HG02970 (cell line): ENCODE results near the gene DNTT.

ENCODE experiments used
- ATAC-seq: cut with Tn5 transposase; IDR thresholded peaks from one replicate; pipeline ENCODE4 v1.9.1; 2021; ENCODE audit warnings: mild to moderate bottlenecking, moderate library complexity, moderate number of reproducible peaks; ENCODE audit not compliant: unreplicated experiment, low FRiP score

Gene DNTT

GRCh38 chr10:96339956-96340904, 36.0 kb downstream of the DNTT start:
- ATAC-seq, result no peak

- ATAC-seq, result no peak
Observed at GRCh38 chr10:96341219-96342182, 37.3 kb downstream of the DNTT start.

GRCh38 chr10:96342402-96342801, 38.2 kb downstream of the DNTT start:
- no peak for ATAC-seq

DNA sequence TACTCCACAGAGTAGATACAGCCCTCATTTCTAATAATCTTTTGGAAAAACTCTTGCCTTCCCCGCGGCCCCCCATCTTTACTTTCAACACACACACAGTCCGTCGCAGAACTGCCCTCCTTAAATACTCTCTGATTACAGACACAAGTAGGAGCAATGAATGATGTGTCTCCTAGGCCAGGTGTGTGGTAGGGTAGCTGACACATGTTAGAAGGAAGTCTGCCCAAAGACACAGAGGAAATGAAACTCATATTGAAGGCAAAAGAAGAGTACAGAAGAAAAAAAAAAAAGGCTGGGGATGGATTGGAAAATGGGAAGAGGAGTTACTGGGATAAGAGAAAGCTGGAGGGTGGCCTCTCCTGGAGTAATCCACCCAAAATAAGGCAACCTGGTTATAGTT, 39.9 kb downstream of the DNTT start:
- no peak for ATAC-seq

GRCh38 chr10:96345222-96345621, 41.0 kb downstream of the DNTT start:
- no peak for ATAC-seq

- no peak for ATAC-seq
Observed at GRCh38 chr10:96346295-96346694, 42.1 kb downstream of the DNTT start.

DNA sequence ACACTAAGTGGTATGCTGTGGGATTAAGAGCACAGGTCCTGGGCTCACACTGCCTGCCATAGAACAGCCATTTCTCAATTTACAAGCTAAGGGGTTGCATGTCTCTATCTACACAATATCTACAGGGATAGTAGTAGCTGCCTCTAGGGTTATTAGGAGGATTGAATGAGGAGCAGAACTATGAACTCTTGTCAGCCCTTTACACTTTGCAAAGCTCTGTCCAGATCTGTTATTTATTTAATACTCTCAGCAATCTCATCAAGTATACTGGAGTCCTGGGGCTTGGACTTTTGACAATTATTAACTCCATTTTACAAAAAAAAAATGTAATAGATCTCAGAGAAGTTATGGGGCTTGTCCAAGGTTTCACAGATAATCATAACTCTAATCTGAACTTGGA, 47.8 kb downstream of the DNTT start:
- no peak for ATAC-seq

DNA sequence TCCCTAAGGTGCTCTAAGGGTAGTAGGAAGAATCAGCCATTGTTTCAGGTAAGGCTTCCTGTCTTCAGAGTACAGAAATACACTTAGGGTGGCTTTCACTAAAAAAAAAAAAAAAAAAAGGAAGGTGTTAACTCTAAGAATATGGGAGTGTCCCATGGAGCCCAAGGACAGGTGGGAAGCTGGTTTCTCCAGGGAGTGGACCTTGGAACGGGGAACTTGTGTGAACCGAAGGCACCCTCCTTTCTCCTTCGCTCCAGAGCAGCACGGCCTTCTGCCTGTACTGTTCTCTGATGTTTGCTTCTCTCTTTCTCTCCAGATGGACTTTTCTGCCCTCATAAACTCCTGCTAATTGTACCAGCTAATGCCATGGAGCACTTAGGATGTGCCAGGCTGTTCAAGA, 48.3 kb downstream of the DNTT start:
- no peak for ATAC-seq

DNA sequence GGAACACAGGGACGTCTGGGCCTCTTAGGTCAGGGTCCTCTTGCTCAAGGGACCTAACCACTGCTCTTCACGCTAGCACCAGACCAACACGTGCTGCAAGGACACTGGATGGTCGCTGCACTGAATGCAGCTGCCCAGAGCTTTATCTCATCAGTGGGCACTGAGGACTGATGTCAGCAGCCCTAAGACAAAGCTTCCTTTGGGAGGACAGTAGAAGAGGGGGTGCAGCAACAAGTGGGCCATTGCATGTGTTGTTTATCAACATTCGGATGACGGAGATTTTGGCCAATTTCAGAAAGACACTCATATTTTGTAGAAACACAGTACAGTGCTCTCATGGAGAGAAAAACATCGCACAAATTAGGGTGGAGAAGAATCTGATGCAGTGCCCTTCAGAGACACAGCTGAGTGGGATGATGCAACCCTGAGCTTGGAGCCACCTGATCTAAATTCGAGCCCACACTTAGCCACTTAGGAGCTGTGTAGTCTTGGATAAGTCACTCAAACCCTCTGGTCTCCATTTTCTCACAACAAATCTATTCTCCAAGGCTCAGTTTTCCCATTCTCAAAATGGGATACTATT, 52.9 kb downstream of the DNTT start:
- no peak for ATAC-seq

- ATAC-seq, result no peak
Observed at GRCh38 chr10:96358851-96359540, 54.8 kb downstream of the DNTT start, which contains the start of gene OPALIN. Gene OPALIN, minus strand, starts transcription at chr10:96359002. Its CDS starts 106 bp downstream, at chr10:96358896.

DNA sequence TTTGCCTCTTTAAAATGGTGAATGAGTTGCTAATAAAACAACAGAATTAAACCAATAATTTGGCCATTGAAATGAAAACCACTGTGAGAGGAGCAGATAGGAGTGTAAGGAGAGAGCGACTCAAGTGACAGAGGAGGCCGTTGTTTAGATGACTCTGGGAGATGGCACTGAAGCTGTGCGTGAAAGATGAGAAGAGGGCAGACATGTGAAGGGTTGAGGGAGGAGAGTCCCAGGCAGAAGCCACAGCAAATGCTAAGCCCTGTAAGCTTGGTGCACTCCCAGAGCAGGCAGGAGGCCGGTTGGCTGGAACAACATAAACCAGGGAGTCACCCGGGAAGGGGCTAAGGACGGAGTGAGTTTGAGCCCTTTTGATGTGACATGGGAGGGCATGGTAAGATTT, 55.4 kb downstream of the DNTT start:
- ATAC-seq, result no peak

DNA sequence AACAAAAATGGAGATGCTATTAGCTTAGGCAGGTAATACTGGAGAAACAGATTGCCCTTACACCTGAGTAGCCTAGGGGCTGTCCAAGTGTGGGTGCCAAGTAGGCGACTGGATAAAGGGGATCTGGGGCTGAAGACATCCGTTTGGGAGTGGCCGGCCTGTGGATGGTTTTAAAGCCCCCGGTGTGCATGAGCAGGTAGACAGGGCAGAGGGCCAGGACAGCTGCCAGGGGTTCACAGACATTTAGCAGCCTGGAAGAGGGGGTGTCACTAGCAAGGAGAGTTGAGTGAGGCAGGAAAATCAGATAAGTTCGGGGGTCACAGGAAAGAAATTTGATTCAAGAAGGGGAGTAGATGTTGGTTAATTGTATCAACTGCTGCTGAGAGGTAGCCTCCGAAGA, 56.1 kb downstream of the DNTT start:
- ATAC-seq, result no peak

DNA sequence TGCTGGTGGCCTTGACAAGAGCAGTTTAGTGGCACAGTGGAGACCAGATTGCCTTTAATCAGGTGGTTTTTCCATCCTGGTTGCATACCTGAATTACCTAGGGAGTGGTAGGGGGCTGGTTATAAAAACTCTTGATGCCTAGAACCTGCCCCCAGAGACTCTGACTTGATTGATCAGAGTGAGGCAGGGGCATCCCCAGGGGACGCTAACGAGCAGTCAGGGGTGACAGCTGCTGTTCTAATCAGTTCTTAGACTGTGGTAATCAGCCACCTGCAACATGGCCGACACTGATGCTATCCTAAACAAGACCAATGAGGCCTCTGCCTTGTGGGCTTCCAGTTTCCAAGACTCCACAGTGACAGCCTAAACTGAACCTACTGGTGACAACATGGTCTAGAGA, 56.5 kb downstream of the DNTT start:
- no peak for ATAC-seq

GRCh38 chr10:96365571-96365970, 61.3 kb downstream of the DNTT start:
- no peak for ATAC-seq

- no peak for ATAC-seq
Observed at GRCh38 chr10:96366508-96366907, 62.3 kb downstream of the DNTT start.

DNA sequence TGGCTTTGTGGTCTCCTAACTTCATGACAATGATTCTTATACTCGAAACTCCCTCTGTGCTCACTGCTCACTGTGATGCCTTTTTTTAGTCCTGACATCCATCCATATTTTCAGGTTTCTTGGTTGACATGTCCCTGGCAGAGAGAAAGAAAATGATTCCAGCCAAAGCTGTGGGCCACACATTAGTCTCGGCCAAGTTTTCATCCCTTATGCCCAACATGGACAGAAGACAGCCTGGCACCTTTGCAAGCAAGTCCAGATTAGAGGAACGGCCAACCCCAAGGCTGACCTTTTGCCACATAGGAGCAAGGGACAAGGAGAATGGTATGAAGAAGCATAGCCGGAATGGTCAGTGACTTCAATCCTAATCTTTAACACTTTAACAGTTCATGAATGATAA, 63.2 kb downstream of the DNTT start:
- no peak for ATAC-seq

GRCh38 chr10:96368971-96369370, 64.7 kb downstream of the DNTT start:
- no peak for ATAC-seq

DNA sequence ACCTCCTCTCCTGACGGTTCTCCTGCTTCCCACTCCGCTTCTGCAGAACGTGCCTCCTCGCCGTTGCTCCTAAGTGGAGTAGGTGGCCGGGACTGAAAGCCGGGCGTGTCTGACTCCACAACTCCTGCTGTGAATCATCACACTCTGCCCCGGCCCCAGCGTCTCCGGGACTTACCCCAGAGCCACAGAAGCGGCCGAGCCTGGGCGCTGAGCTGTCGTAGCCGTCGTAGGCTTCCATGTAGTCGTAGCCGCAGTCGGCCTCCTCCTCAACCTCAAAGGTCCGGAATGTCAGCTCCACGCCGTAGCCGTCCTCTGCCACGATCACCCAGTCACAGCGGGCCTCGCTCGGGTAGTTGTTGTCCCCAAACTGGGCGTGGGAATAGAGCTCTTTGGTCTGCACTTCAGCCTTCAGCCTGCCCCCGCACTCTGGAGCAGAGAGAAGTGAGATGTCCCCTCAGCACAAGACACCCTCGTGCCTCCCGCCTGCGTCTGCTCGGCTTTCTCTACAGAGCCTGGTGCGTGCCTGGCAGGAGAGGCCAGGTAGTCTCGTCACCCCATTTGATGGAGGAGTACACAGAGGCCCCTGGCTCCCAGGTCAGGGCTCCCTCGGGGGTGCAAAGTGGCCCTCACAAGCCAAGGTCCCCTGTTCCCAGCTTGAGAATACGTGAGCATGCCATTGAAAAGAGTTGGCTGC, 65.8 kb downstream of the DNTT start:
- ATAC-seq, result no peak

DNA sequence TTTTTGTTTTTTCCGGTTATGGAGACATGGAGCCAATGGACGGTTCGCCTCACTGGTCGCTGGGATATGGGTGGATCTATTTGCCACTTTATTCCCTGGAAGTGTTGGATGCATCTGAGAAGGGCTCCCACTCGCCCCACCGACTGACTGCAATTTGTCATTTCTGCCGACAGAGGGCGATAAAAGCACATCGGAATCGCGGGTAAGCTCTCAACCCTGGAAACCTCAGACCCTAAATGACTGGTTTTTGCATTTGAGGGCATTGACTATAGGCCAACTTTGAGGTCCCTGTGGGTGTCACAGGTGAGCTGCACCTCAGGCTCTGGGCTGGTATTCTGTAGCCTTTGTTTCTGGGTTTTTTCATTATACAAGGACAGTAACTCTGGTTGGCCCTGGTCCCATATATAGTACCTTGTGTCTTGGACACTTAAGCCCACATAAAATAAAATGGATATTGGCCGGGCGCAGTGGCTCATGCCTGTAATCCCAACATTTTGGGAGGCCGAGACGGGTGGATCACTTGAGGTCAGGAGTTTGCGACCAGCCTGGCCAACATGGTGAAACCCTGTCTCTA, 66.4 kb downstream of the DNTT start:
- ATAC-seq, result no peak
